NCI-H1694 (cell line): Measurements from ENCODE around the gene MYO5B.
"Not testable (repeated sequence)": the region's sequence is repeated elsewhere in the genome, so short reads cannot be mapped to it uniquely, and the experiment has no call there.

Experiments used
- DNase-seq: peaks from one replicate; lab custom pipeline; 2025; lab: John Stamatoyannopoulos, UW

The MYO5B gene

GRCh38 chr18:49920731-49921130 lies 274.2 kb downstream of the MYO5B start:
- no peak for DNase-seq

GRCh38 chr18:49917742-49918141 lies 277.2 kb downstream of the MYO5B start:
- no peak for DNase-seq

GRCh38 chr18:49915352-49915751 lies 279.6 kb downstream of the MYO5B start:
- no peak for DNase-seq

GRCh38 chr18:49913221-49913620 lies 281.7 kb downstream of the MYO5B start:
- DNase-seq: no peak

- no peak for DNase-seq
Observed at GRCh38 chr18:49911427-49911826, 283.5 kb downstream of the MYO5B start.

- DNase-seq: no peak
Observed at GRCh38 chr18:49910986-49911385, 284.0 kb downstream of the MYO5B start.

GRCh38 chr18:49910019-49910418 lies 284.9 kb downstream of the MYO5B start:
- no peak for DNase-seq

- DNase-seq: peak; percentile 32
Observed at GRCh38 chr18:49907346-49907929, 287.5 kb downstream of the MYO5B start.

GRCh38 chr18:49905771-49906170 lies 289.2 kb downstream of the MYO5B start:
- no peak for DNase-seq

- DNase-seq: no peak
Observed at GRCh38 chr18:49904871-49905555, 289.9 kb downstream of the MYO5B start.

- no peak for DNase-seq
Observed at GRCh38 chr18:49901862-49902340, 293.0 kb downstream of the MYO5B start.

GRCh38 chr18:49899657-49900330 lies 295.2 kb downstream of the MYO5B start:
- DNase-seq: peak; percentile 14

- no peak for DNase-seq
Observed at GRCh38 chr18:49898421-49898820, 296.5 kb downstream of the MYO5B start.

GRCh38 chr18:49894517-49895226 lies 300.3 kb downstream of the MYO5B start:
- DNase-seq: no peak

GRCh38 chr18:49893036-49893435 lies 301.9 kb downstream of the MYO5B start:
- DNase-seq: no peak

GRCh38 chr18:49892148-49892924 lies 302.6 kb downstream of the MYO5B start:
- no peak for DNase-seq

- no peak for DNase-seq
Observed at GRCh38 chr18:49890041-49890440, 304.9 kb downstream of the MYO5B start.

- not testable (repeated sequence) for DNase-seq
Observed at GRCh38 chr18:49889552-49889951, 305.4 kb downstream of the MYO5B start.

GRCh38 chr18:49886891-49887764 lies 307.8 kb downstream of the MYO5B start:
- no peak for DNase-seq

GRCh38 chr18:49884959-49885358 lies 310.0 kb downstream of the MYO5B start:
- DNase-seq: no peak

GRCh38 chr18:49884465-49884864 lies 310.5 kb downstream of the MYO5B start:
- DNase-seq: no peak
